OCI-LY7 (cell line): ENCODE data around the gene S100A2.

Experiments
- CTCF ChIP-seq: fragments of 200-600 bp; sonication (generic); conservative IDR thresholded peaks from 2 replicates; pipeline ENCODE4 v1.5.1; 2014; ENCODE audit warnings: mild to moderate bottlenecking, antibody characterized with exemption, low read length, moderate library complexity, mixed read lengths
- EZH2phosphoT487 ChIP-seq: fragments of 200-600 bp; sonication (generic); IDR thresholded peaks from 2 replicates; pipeline ENCODE4 v1.6.1; 2018; ENCODE audit warnings: low read depth, borderline replicate concordance, mild to moderate bottlenecking, mixed run types, antibody characterized with exemption, low read length, moderate library complexity, mixed read lengths

GRCh38 chr1:153585006-153585405 lies 19.4 kb upstream of the S100A2 start:
- TF ChIP-seq CTCF (no peak), EZH2phosphoT487 (no peak)
